GM18502 (cell line): Measurements from ENCODE around the gene THSD8.
"Not testable (repeated sequence)": the region's sequence is repeated elsewhere in the genome, so short reads cannot be mapped to it uniquely, and the experiment has no call there.

Experiments used
- ATAC-seq: cut with Tn5 transposase; IDR thresholded peaks from one replicate; pipeline ENCODE4 v1.9.1; 2021; ENCODE audit warnings: mild to moderate bottlenecking; ENCODE audit not compliant: unreplicated experiment, poor library complexity

THSD8 gene

GRCh38 chr19:12817188-12817587 is 15.3 kb downstream of the THSD8 start:
- not testable (repeated sequence) for ATAC-seq

- not testable (repeated sequence) for ATAC-seq
These were observed 15.9 kb downstream of the THSD8 start for GRCh38 chr19:12817810-12818209.

GRCh38 chr19:12821761-12822160 is 19.9 kb downstream of the THSD8 start:
- no peak for ATAC-seq

- no peak for ATAC-seq
These were observed 23.6 kb downstream of the THSD8 start for GRCh38 chr19:12825254-12826131.

GRCh38 chr19:12828494-12828893 is 26.6 kb downstream of the THSD8 start:
- ATAC-seq = no peak

- no peak for ATAC-seq
These were observed 31.5 kb downstream of the THSD8 start for GRCh38 chr19:12833418-12833737.

GRCh38 chr19:12833738-12834565 is 32.1 kb downstream of the THSD8 start:
- no peak for ATAC-seq

GRCh38 chr19:12834566-12834943 is 32.7 kb downstream of the THSD8 start, which contains the start of gene RTBDN:
TSS of gene RTBDN (minus strand) at chr19:12834579. CDS start at chr19:12829979, 4,600 bp downstream.
- ATAC-seq = no peak

GRCh38 chr19:12834976-12835757 is 33.3 kb downstream of the THSD8 start:
- no peak for ATAC-seq

- no peak for ATAC-seq
These were observed 34.6 kb downstream of the THSD8 start for GRCh38 chr19:12836529-12836863.

GRCh38 chr19:12837225-12837624 is 35.4 kb downstream of the THSD8 start:
- ATAC-seq = no peak

- ATAC-seq = no peak
These were observed 36.5 kb downstream of the THSD8 start, which contains the start of gene MAST1 for GRCh38 chr19:12838182-12838885. TSS of gene MAST1 (plus strand) at chr19:12838515. CDS start at chr19:12838573, 58 bp downstream.

GRCh38 chr19:12838886-12839756 is 37.3 kb downstream of the THSD8 start:
- ATAC-seq = no peak

- no peak for ATAC-seq
These were observed 38.5 kb downstream of the THSD8 start for GRCh38 chr19:12840091-12841079.

- ATAC-seq = no peak
These were observed 39.2 kb downstream of the THSD8 start for GRCh38 chr19:12841094-12841493.

- no peak for ATAC-seq
These were observed 40.6 kb downstream of the THSD8 start for GRCh38 chr19:12842511-12842910.

GRCh38 chr19:12843328-12843727 is 41.5 kb downstream of the THSD8 start:
- no peak for ATAC-seq
